Middle frontal gyrus (tissue), 1 donor: ENCODE results near the gene RASSF3.
"Not testable (repeated sequence)": the region's sequence is repeated elsewhere in the genome, so short reads cannot be mapped to it uniquely, and the experiment has no call there.

Experiments used
- DNase-seq: peaks from one replicate; pipeline ENCODE4 v3.0.0-alpha.2; 2015; ENCODE audit warnings: low spot score; ENCODE audit errors: extremely low spot score

The RASSF3 gene

GRCh38 chr12:64690236-64690635 is 79.9 kb downstream of the RASSF3 start:
- not testable (repeated sequence) for DNase-seq

GRCh38 chr12:64691227-64691794 is 81.0 kb downstream of the RASSF3 start:
- DNase-seq, result no peak

- no peak for DNase-seq
Observed at GRCh38 chr12:64691795-64692583, 81.7 kb downstream of the RASSF3 start.

- no peak for DNase-seq
Observed at GRCh38 chr12:64694130-64695040, 84.1 kb downstream of the RASSF3 start.

- no peak for DNase-seq
Observed at GRCh38 chr12:64695550-64695949, 85.3 kb downstream of the RASSF3 start.

- DNase-seq, result no peak
Observed at GRCh38 chr12:64696080-64696741, 85.9 kb downstream of the RASSF3 start.

GRCh38 chr12:64699504-64700115 is 89.3 kb downstream of the RASSF3 start:
- DNase-seq, result no peak

GRCh38 chr12:64700532-64700931 is 90.2 kb downstream of the RASSF3 start:
- no peak for DNase-seq

GRCh38 chr12:64701283-64701682 is 91.0 kb downstream of the RASSF3 start:
- no peak for DNase-seq

GRCh38 chr12:64706306-64706705 is 96.0 kb downstream of the RASSF3 start:
- DNase-seq, result no peak

- DNase-seq, result no peak
Observed at GRCh38 chr12:64706857-64707256, 96.6 kb downstream of the RASSF3 start.

GRCh38 chr12:64707362-64707761 is 97.1 kb downstream of the RASSF3 start:
- no peak for DNase-seq

- DNase-seq, result no peak
Observed at GRCh38 chr12:64707926-64708325, 97.6 kb downstream of the RASSF3 start.

- DNase-seq, result no peak
Observed at GRCh38 chr12:64709429-64709828, 99.1 kb downstream of the RASSF3 start.

GRCh38 chr12:64713376-64713775 is 103.1 kb downstream of the RASSF3 start:
- no peak for DNase-seq

- DNase-seq, result no peak
Observed at GRCh38 chr12:64714551-64714968, 104.3 kb downstream of the RASSF3 start.

- no peak for DNase-seq
Observed at GRCh38 chr12:64716371-64716770, 106.1 kb downstream of the RASSF3 start.

- DNase-seq, result no peak
Observed at GRCh38 chr12:64716839-64717455, 106.7 kb downstream of the RASSF3 start.

GRCh38 chr12:64718649-64719048 is 108.4 kb downstream of the RASSF3 start:
- no peak for DNase-seq

- DNase-seq, result no peak
Observed at GRCh38 chr12:64720884-64721283, 110.6 kb downstream of the RASSF3 start.

- no peak for DNase-seq
Observed at GRCh38 chr12:64722835-64723234, 112.5 kb downstream of the RASSF3 start.
